ENCODE measurements around the gene TNFAIP3. TPM values are rescaled to one million over a fixed set of nuclear protein-coding genes. Genes with fewer than 3 reads are reported as not detected.
"Not testable (repeated sequence)": the region's sequence is repeated elsewhere in the genome, so short reads cannot be mapped to it uniquely, and the experiment has no call there.

The TNFAIP3 gene
- total RNA-seq: 19.9 TPM

- DNase-seq: peak; percentile 97
Measured at GRCh38 chr6:137866914-137867684, at the start of gene TNFAIP3. TSS of gene TNFAIP3 (plus strand) at chr6:137867259. CDS start at chr6:137871228, 3,969 bp downstream.

GRCh38 chr6:137818440-137818839 is 48.6 kb upstream of the TNFAIP3 start:
- DNase-seq: no peak

DNA sequence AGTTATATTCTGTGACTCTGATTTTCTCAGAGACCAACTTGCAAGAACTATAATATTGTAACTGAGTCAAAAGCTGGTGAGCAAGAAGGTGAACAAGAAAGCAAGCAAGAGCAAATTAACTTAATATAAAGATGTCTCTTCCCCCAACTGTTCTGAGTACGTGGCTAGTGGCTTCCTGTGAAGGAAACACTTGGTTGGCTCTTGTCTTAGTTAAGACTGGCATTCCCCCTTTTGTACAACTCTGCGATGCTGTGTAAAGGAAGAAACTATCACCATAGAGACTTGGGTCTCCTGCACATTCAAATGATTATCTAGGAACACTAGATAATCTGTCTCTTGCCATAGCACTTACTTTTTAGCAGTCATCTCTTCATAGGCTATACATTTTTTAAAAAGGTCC is 47.3 kb upstream of the TNFAIP3 start:
- no peak for DNase-seq

- no peak for DNase-seq
Measured at GRCh38 chr6:137820425-137820824, 46.6 kb upstream of the TNFAIP3 start.

DNA sequence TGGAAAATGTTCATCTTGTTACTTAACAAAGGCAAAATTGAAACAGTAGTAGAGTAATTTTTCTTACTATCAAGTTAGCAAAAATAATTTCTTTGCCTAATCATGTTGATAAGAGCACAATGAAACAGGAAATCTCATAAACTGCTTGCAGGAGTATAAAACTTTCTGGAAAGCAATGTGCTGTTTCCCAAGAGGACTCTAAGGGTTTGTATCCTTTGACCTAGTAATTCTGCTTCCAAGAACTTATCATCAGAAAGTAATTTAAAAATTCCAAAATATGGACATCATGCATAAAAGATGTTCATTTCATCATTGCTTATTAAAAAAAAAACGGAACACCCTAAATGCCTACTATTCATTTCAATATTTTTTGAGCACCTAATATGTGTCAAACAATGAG is 46.1 kb upstream of the TNFAIP3 start:
- no peak for DNase-seq

DNA sequence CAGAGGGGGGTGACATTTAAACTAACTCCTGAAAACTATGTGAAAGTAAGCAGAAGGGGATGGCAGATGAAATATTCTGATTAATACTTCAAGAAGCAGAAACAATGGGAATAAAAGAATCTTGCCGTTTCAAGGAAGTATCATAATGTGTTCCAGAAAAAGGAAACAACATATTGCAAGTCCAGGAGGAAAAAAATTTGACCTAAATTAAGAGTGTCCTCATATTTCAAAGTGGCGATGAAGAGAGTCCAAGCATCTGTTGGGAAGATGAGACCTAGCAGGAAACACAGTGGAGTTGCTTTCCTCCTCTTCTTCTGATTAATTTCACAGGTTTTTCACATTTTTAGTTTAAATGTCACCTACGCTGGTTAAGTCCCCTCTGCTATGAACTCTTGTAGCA is 45.6 kb upstream of the TNFAIP3 start:
- peak; percentile 29 for DNase-seq

DNA sequence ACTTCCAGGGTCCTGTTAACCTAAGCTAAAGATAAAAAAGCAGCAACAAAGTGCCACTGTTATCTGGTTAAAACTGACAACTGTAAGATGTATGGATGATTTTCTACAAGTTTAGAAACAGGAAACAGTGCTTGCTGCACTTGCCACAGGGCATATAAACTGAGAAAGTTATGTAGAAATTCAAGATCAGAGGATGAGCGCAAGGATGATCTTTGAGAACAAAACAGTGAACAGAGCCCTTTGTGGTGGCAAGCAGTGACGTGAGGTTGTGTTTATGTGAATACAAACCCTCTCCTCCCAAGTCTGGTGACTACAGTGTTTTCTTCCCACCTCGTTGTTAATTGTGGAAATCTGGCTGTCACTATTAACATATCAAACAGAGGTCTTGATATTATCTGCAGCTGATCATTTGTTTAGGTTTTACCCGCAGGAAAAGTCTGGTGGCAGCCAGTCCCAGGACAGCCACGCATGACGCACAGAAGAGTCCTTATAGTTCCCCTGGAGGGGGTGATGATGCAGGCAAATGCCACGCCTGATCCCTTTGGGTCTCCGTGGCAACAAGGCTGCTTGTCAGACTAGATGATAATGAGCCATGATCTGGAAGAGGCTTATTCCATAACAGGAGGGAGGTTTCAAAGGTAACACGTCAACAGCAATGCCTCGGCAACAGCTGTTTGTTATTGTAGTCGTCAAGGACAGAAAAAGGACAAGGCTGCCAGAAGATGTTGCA is 43.1 kb upstream of the TNFAIP3 start:
- peak; percentile 72 for DNase-seq

GRCh38 chr6:137824556-137824879 is 42.5 kb upstream of the TNFAIP3 start:
- no peak for DNase-seq

GRCh38 chr6:137824896-137825295 is 42.2 kb upstream of the TNFAIP3 start:
- DNase-seq: no peak

GRCh38 chr6:137827411-137827940 is 39.6 kb upstream of the TNFAIP3 start:
- DNase-seq: no peak

- DNase-seq: no peak
Measured at GRCh38 chr6:137827977-137828810, 38.9 kb upstream of the TNFAIP3 start.

- no peak for DNase-seq
Measured at GRCh38 chr6:137829641-137830083, 37.4 kb upstream of the TNFAIP3 start.

GRCh38 chr6:137830511-137830911 is 36.5 kb upstream of the TNFAIP3 start:
- no peak for DNase-seq

DNA sequence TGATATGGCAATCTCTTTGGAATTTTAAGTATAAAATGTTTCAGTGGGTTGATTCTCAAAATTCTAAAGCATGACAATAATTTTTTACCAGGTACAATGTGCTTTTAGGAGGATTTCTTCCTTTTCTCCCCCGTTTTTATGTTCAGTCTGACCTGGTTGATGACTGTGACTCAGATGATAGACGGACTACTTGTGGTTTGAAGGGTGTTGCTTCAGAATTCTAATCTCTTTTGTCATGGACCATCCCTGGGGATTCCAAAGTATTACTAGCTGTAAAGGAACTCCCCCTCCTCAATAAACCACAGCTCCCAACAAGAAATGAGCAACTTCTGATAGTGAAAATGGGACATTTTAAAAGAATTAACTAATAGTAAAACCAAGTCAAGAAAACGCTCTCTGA is 34.9 kb upstream of the TNFAIP3 start:
- DNase-seq: no peak

DNA sequence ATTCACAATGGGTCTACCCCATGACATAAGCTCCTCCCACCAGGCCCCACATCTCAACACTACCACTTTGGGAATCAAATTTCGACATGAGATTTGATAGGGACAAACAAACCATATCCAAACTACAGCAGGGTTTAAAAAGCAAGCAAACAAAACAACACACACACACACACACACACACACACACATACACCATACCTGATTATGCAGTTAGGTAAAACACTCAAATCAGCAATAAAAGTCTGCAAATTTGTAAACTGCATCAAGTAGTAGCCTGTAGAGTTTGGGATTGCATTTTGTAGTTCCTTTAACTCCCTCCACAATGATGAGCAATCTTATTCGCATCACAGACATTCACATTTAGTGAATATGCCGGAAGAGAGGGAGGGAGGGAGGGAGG is 32.6 kb upstream of the TNFAIP3 start:
- no peak for DNase-seq

DNA sequence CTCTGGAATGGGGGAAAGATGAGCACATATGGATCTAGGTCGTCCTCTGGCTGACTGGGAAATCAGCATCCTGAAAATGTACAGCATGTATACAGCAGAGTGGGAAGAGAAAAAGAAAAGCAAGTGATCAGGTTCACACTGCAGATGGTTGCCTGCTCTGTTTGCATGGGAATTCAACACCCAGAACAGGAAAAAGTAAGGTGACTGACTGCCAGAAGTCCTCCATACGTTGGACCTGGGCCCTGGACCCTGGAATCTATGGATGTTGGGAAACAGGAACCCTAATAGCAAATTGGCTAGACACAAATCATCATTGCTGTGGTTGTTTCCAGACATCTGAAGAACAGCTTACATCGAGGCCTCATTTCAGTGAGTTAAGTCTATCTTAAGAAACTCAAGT is 30.3 kb upstream of the TNFAIP3 start:
- DNase-seq: no peak

DNA sequence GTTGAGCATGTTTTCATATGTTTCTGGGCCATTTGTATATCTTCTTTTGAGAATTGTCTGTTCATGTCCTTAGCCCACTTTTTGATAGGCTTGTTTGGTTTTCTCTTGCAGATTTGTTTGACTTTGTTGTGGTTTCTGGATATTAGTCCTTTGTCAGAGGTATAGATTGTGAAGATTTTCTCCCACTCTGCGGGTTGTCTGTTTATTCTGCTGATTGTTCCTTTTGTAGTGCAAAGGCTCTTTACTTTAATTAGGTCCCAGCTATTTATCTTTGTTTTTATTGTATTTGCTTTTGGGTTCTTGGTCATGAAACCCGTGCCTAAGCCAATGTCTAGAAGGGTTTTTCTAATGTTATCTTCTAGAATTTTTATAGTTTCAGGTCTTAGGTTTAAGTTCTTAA is 29.0 kb upstream of the TNFAIP3 start:
- not testable (repeated sequence) for DNase-seq

GRCh38 chr6:137838597-137838996 is 28.5 kb upstream of the TNFAIP3 start:
- DNase-seq: not testable (repeated sequence)

- DNase-seq: no peak
Measured at GRCh38 chr6:137839076-137839475, 28.0 kb upstream of the TNFAIP3 start.

DNA sequence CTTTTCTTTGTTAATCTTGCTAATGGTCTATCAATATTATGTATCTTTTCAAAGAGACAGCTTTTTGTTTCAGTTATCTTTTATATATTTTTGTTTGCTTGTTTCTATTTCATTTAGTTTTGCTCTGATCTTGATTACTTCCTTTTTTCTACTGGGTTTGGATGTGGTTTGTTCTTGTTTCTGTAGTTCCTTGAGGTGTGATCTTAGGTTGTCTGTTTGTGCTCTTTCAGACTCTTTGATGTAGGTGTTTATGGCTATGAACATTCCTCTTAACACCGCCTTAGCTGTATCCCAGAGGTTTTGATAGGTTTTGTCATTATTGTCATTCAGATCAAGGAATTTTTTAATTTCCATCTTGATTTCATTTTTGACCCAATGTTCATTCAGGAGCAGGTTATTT is 26.8 kb upstream of the TNFAIP3 start:
- DNase-seq: no peak

DNA sequence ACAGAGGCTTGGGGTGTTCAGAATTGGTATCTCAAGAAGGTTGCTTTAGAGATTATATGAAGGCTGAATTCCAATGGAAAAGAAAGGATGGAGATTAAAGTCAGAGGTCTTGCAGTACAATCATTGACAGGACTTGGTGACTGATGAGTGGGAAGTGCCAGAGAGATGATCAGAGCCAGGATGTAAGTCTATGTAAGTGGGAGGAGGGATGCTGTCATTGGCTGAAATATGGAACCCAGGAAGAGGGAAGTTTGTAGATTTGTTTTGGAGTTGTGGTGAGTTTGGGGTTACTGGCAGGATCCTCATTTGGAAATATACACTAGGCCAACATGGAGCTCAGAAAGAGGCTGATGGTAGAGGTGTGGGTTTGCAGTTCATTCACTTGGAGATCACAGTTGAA is 23.8 kb upstream of the TNFAIP3 start:
- no peak for DNase-seq

GRCh38 chr6:137844327-137844726 is 22.7 kb upstream of the TNFAIP3 start:
- not testable (repeated sequence) for DNase-seq

DNA sequence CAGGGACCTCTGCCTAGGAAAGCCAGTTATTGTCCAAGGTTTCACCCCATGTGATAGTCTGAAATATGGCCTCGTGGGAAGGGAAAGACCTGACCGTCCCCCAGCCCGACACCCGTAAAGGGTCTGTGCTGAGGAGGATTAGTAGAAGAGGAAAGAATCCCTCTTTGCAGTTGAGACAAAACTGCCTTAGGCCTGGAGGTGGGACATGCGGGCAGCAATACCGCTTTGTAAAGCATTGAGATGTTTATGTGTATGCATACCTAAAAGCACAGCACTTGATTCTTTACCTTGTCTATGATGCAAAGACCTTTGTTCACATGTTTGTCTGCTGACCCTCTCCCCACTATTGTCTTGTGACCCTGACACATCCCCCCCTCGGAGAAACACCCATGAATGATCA is 22.3 kb upstream of the TNFAIP3 start:
- DNase-seq: not testable (repeated sequence)

All from tongue (tissue), 2 donors.